Heart left ventricle (tissue), 13 donors: ENCODE results near the gene FARP1.

Source experiments
- POLR2A ChIP-seq, 2 donors: fragments of 450-650 bp; IDR thresholded peaks; one replicate each; pipeline ENCODE4 v1.6.1; 2017; ENCODE audit warnings: antibody characterized with exemption in 2 of 2, mild to moderate bottlenecking in 2 of 2, moderate library complexity in 2 of 2
- TF ChIP-seq, protein P1 (sequence below), 12 donors: fragments of 200-600 bp; sonication (generic) in 4 of 12; IDR thresholded peaks; one replicate each; pipeline versions ENCODE4 v1.5.0 to v1.8.0; 2018 to 2022; ENCODE audit warnings: antibody characterized with exemption in 12 of 12, mild to moderate bottlenecking in 5 of 12
- donor health status: ischemic (EF 13 %, LVEDD 7.1; RV severe dilation, severe dysfunction).
- donor health status: DM: no; HTN: yes; CAD: no.
- donor health status: DM: no; HTN: no; CAD: no.
- donor health status: ischemic (EF 25% LVEDD 6.9; RV normal size, moderate dysfunction).
- donor health status: ischemic (EF 25% LVEDD 5.7; RV mildly dilated, moderate dysfunction).
- donor health status: ischemic (EF 35%, LVEDD 5.7; RV mildly dilated, moderate dysfunction).
- donor health status: nonischemic (EF 11% LVEDD 7.7; RV severe dilation, severe dysfunction).
- donor health status: DM: yes; HTN: yes; CAD: no.
- donor health status: PGD.
- donor health status: ischemic (EF 29% LVEDD 5.4; RV normal size, mild dysfunction).
- donor health status: nonischemic (EF 23%, LVEDD 6.1; RV moderate dilation, normal function).

GRCh38 chr13:98363326-98363725, 220.4 kb downstream of the FARP1 start:
- TF ChIP-seq, protein P1, sequence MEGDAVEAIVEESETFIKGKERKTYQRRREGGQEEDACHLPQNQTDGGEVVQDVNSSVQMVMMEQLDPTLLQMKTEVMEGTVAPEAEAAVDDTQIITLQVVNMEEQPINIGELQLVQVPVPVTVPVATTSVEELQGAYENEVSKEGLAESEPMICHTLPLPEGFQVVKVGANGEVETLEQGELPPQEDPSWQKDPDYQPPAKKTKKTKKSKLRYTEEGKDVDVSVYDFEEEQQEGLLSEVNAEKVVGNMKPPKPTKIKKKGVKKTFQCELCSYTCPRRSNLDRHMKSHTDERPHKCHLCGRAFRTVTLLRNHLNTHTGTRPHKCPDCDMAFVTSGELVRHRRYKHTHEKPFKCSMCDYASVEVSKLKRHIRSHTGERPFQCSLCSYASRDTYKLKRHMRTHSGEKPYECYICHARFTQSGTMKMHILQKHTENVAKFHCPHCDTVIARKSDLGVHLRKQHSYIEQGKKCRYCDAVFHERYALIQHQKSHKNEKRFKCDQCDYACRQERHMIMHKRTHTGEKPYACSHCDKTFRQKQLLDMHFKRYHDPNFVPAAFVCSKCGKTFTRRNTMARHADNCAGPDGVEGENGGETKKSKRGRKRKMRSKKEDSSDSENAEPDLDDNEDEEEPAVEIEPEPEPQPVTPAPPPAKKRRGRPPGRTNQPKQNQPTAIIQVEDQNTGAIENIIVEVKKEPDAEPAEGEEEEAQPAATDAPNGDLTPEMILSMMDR (IDR thresholded peaks at IDR 0.05): no peak
- TF ChIP-seq POLR2A (IDR thresholded peaks at IDR 0.05): no peak
